Fibroblast of pulmonary artery (primary cell): ENCODE results near the gene FGD2.
A peak's percentile ranks its signal among the peaks of the same experiment; 100 is the strongest.

Source experiments
- DNase-seq: peaks from one replicate; pipeline ENCODE4 v3.0.0-alpha.2; 2010; ENCODE audit warnings: low read depth
- H3K4me3 ChIP-seq: replicated peaks from 2 replicates; pipeline ENCODE4 v1.5.1; 2011; ENCODE audit warnings: low read depth, mild to moderate bottlenecking, control low read depth, low read length, moderate library complexity
- CTCF ChIP-seq: IDR thresholded peaks from 2 replicates; pipeline ENCODE4 v1.5.1; 2011; ENCODE audit warnings: mild to moderate bottlenecking, control low read depth, low read length, inconsistent platforms; ENCODE audit errors: missing control alignments

The FGD2 gene

GRCh38 chr6:36973190-36973589 lies 32.3 kb upstream of the FGD2 start:
- no peak overlapping the region for H3K4me3 ChIP-seq
- no peak for DNase-seq
- TF ChIP-seq CTCF: no peak

- no peak for DNase-seq
Measured at GRCh38 chr6:36973647-36974046, 31.8 kb upstream of the FGD2 start.

GRCh38 chr6:36975231-36976006 lies 30.0 kb upstream of the FGD2 start:
- no peak overlapping the region for H3K4me3 ChIP-seq
- no peak for DNase-seq
- no peak for TF ChIP-seq CTCF

More at GRCh38 chr6:36973647-36974046, 31.8 kb upstream of the FGD2 start:
- no peak overlapping the region for H3K4me3 ChIP-seq
- no peak for TF ChIP-seq CTCF

GRCh38 chr6:36976007-36976264 lies 29.5 kb upstream of the FGD2 start:
- no peak for DNase-seq
- no peak overlapping the region for H3K4me3 ChIP-seq
- TF ChIP-seq CTCF: no peak

DNA sequence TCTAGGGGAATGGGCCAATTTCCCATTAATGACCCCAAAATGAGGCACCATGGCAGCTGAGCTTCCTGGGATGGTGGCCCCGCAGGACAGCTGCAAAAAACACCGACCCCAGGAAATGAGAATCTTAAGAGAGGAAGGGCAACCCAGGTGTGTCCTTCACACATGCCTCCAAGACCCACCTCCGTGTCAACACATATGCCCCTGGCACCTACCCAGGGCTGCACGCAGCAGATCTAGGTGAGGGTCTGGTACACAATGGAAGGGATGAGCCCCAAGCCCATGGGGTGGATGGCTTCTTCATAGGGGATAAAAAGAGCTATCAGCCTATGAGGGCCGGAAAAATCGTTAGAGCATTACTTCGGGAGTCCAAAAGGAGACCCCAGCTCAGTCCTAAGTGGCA lies 28.9 kb upstream of the FGD2 start:
- no peak overlapping the region for H3K4me3 ChIP-seq
- no peak for DNase-seq
- TF ChIP-seq CTCF: no peak

DNA sequence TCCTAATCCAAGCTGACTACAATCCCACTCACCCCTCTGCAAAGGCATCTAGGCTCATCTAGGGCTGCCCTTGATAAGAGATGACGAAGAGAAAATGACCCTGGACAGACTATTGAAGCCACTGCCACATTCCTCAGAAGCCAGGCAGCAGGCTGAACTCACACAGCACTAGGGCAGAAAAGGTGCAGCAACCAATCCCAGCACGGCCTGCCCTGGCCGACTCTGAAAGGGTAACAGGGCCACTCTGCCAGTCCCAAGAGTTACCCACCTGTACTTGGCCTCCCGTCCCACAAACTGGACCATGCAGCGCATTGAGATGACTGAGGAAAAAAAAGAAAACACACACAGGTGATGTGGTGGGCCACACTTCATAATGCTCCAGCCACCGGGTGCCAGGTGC lies 28.5 kb upstream of the FGD2 start:
- TF ChIP-seq CTCF: no peak
- H3K4me3 ChIP-seq: no peak overlapping the region
- DNase-seq: no peak

DNA sequence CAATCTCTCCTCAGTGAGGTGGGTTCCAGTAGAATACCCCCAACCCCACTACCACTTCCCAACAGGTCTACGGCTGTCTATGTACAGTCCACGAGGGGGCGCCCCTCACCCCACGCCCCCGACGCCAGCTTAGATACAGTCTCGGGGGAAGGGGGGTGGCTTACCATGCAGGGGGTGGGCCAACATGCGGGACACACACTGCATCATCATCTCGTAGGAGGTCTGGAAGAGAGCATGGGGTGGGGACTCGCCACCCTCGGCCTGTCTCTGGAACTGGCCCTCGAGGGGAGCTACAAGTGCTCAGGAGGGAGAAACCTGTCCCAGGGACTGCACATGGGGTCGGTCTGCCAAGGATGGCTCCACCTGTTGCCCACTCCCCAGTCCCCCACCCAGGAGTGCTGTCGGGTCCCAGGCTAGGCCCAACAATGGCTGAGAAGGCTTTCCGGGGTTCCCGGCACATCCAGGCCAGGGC lies 27.9 kb upstream of the FGD2 start:
- TF ChIP-seq CTCF: peak; percentile 35
- DNase-seq: peak; percentile 13
- H3K4me3 ChIP-seq: no peak overlapping the region
